DND-41 (cell line): Measurements from ENCODE around the gene ITIH5.

Source experiments
- ATAC-seq: fragments of 200-7000 bp; cut with Tn5 transposase; 3 replicates; pipeline ENCODE4 v1.9.1; 2021; ENCODE audit warnings: low read depth; ENCODE audit not compliant: insufficient read depth
- DNase-seq: peaks from one replicate; pipeline ENCODE4 v3.0.0-alpha.2; 2020
- H2AFZ ChIP-seq: 2 replicates; pipeline ENCODE4 v1.6.0; 2012; ENCODE audit warnings: low read depth, low read length
- H3K27ac ChIP-seq: 2 replicates; pipeline ENCODE4 v1.5.1; 2012; ENCODE audit warnings: low read length, inconsistent platforms
- H3K27me3 ChIP-seq: fragments of 200-600 bp; sonication (generic); 2 replicates; pipeline ENCODE4 v1.6.0; 2012; ENCODE audit warnings: low read length, mild to moderate bottlenecking, inconsistent platforms; ENCODE audit not compliant: insufficient read depth, poor library complexity
- H3K36me3 ChIP-seq: 2 replicates; pipeline ENCODE4 v1.5.1; 2012; ENCODE audit warnings: low read length, inconsistent platforms; ENCODE audit not compliant: insufficient read depth
- H3K4me1 ChIP-seq: 2 replicates; pipeline ENCODE4 v1.5.1; 2012; ENCODE audit warnings: mild to moderate bottlenecking, low read length; ENCODE audit not compliant: insufficient read depth
- H3K4me2 ChIP-seq: 2 replicates; pipeline ENCODE4 v1.6.0; 2012; ENCODE audit warnings: mild to moderate bottlenecking, moderate library complexity, low read length, inconsistent platforms; ENCODE audit not compliant: insufficient read depth
- H3K4me3 ChIP-seq, 2 experiments: fragments of 200-600 bp in 1 of 2; shearing (Covaris generic) in 1 of 2; 2 replicates each; pipeline ENCODE4 v1.5.1; 2012 to 2016; ENCODE audit warnings: inconsistent platforms in 2 of 2, low read length in 2 of 2, mild to moderate bottlenecking in 2 of 2, low read depth in 1 of 2, moderate library complexity in 1 of 2
- H3K79me2 ChIP-seq: 2 replicates; pipeline ENCODE4 v1.6.0; 2012; ENCODE audit warnings: low read length, inconsistent platforms; ENCODE audit not compliant: insufficient read depth
- H3K9ac ChIP-seq: 2 replicates; pipeline ENCODE4 v1.6.0; 2012; ENCODE audit warnings: low read depth, mild to moderate bottlenecking, inconsistent platforms, low read length, moderate library complexity
- H3K9me3 ChIP-seq: 2 replicates; pipeline ENCODE4 v1.5.1; 2012; ENCODE audit warnings: low read length, moderate library complexity, mild to moderate bottlenecking, inconsistent platforms; ENCODE audit not compliant: insufficient read depth, severe bottlenecking
- H4K20me1 ChIP-seq: 2 replicates; pipeline ENCODE4 v1.6.0; 2012; ENCODE audit warnings: low read length; ENCODE audit not compliant: insufficient read depth
- CTCF ChIP-seq: IDR thresholded peaks from 2 replicates; pipeline ENCODE4 v1.5.1; 2012; ENCODE audit warnings: borderline replicate concordance, low read length, moderate library complexity, mild to moderate bottlenecking; ENCODE audit not compliant: poor library complexity, severe bottlenecking; ENCODE audit errors: extremely low read depth
- EZH2 ChIP-seq: IDR thresholded peaks from 3 replicates; pipeline ENCODE4 v1.6.1; 2012; ENCODE audit warnings: borderline replicate concordance, low read depth, mild to moderate bottlenecking, moderate library complexity, low read length, inconsistent platforms; ENCODE audit not compliant: severe bottlenecking

Gene ITIH5

DNA sequence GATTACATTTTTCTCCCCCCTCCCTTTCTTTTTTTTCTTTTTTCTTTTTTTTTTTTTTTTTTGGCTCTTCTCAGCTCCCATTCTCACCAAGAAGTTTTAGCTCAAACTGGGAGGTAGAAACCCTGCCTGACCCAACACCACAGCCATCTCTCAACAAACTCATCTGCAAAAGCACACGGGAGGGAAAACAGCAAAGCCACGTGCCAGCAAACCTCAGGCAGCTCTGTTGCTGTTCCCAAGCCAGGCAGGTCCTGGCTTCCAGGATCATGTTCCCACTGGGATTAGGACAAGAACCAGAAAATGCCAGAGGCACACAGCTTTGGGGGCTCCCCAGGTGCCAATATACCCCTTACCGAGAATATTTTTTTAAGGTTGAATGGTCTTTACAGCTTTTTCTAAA, 56.7 kb downstream of the ITIH5 start:
- no peak overlapping the region for H3K9ac ChIP-seq
- peaks cover 11% of the 10 kb centered on the region; the same call in 1 of the 2 replicates for H3K4me1 ChIP-seq
- H3K79me2 ChIP-seq = no peaks in the 10 kb centered on the region
- no peaks in the 10 kb centered on the region for H3K9me3 ChIP-seq
- no peak overlapping the region for H2AFZ ChIP-seq
- no peak for DNase-seq
- no peaks in the 10 kb centered on the region for H3K36me3 ChIP-seq
- no peak overlapping the region for H3K4me3 ChIP-seq
- no peak for ATAC-seq
- H3K27ac ChIP-seq = no peak overlapping the region
- no peak overlapping the region for H3K4me2 ChIP-seq
- no peaks in the 10 kb centered on the region for H4K20me1 ChIP-seq
- no peaks in the 10 kb centered on the region for H3K27me3 ChIP-seq
- TF ChIP-seq EZH2 = no peak
- no peak for TF ChIP-seq CTCF

DNA sequence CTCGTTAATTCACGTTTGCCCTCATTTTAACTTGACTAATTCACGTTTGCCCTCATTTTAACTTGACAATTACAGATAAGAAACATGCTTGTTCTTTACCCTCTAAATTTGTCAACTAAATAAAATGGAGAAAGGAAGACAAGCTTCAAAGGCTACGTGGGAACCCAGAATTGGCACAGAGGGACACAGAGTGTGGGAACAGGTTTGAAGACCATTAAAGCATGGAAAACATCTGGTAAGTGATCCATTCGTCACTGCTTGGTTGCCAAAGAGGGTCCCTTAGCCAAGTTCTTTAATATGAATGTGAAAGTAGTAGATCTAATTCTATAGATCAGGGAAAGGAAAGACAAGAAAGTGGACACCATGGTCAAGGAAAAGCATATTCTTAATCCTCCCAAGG, 57.2 kb downstream of the ITIH5 start:
- TF ChIP-seq CTCF (no peak), EZH2 (no peak)
- Histone ChIP-seq H3K27me3 (no peaks in the 10 kb centered on the region), H3K4me2 (no peak overlapping the region), H3K79me2 (no peaks in the 10 kb centered on the region), H3K27ac (no peak overlapping the region), H3K36me3 (no peaks in the 10 kb centered on the region), H2AFZ (no peak overlapping the region), H3K9me3 (no peaks in the 10 kb centered on the region), H3K4me1 (peaks cover 11% of the 10 kb centered on the region; the same call in 1 of the 2 replicates), H3K9ac (no peak overlapping the region), H3K4me3 (no peak overlapping the region), H4K20me1 (no peaks in the 10 kb centered on the region)
- ATAC-seq = no peak
- no peak for DNase-seq

- no peak overlapping the region for H3K9ac ChIP-seq
- TF ChIP-seq CTCF = no peak
- TF ChIP-seq EZH2 = no peak
- no peak overlapping the region for H3K4me3 ChIP-seq
- no peak overlapping the region for H2AFZ ChIP-seq
- H3K27me3 ChIP-seq = no peaks in the 10 kb centered on the region
- peaks cover 14% of the 10 kb centered on the region; the same call in 1 of the 2 replicates for H3K4me1 ChIP-seq
- H3K4me2 ChIP-seq = no peak overlapping the region
- H3K36me3 ChIP-seq = no peaks in the 10 kb centered on the region
- H3K9me3 ChIP-seq = no peaks in the 10 kb centered on the region
- H3K27ac ChIP-seq = no peak overlapping the region
- H3K79me2 ChIP-seq = no peaks in the 10 kb centered on the region
- DNase-seq (no peak), ATAC-seq (no peak)
- H4K20me1 ChIP-seq = no peaks in the 10 kb centered on the region
Measured at GRCh38 chr10:7608001-7608400, 58.8 kb downstream of the ITIH5 start.

- Histone ChIP-seq H3K4me2 (no peak overlapping the region), H3K36me3 (no peaks in the 10 kb centered on the region), H3K4me1 (peaks cover 18% of the 10 kb centered on the region), H4K20me1 (no peaks in the 10 kb centered on the region), H3K4me3 (no peak overlapping the region), H3K79me2 (no peaks in the 10 kb centered on the region), H2AFZ (no peak overlapping the region), H3K9ac (no peak overlapping the region), H3K9me3 (no peaks in the 10 kb centered on the region), H3K27ac (no peak overlapping the region), H3K27me3 (no peaks in the 10 kb centered on the region)
- TF ChIP-seq CTCF (no peak), EZH2 (no peak)
- no peak for DNase-seq
- no peak for ATAC-seq
Measured at GRCh38 chr10:7606951-7607404, 59.8 kb downstream of the ITIH5 start.
